Measurements from ENCODE around the gene MCEMP1.

MCEMP1 gene

DNA sequence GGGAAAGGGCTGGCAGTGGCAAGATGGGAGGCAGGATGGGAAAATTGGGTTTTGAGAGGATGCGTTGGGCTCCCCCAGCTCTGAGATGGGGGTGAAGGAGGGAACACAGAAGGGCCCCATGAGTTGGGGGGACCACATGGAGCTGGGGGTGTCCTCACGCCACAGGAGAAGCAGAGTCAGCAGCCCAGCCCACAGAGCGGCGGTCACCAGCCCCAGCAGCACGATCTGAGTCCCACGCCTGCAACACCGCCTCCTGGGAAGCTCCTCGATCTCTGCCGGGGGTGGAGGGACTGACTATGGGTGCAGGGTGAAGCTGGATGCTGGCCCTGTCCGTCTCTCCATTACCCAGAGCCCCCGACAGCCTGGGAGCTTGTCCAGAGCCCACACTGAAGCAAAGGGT lies 21.7 kb downstream of the MCEMP1 start:
- peaks cover 0 to 15% (median 9%) of the 10 kb centered on the region in 4 experiments for H3K4me1 ChIP-seq (ENCODE audit: control extremely low read depth in 1 of 4, control insufficient read depth in 4 of 4, insufficient read depth in 4 of 4, low read length in 3 of 4)
- WGBS (ENCODE audit: insufficient coverage), result 69% methylated on average over 10 of the region's 11 CpGs
- ChIA-PET CTCF (interaction anchor here (2.6 kb wide), 1 partner anchor 18 kb away, joined by 11 read pairs; the partner anchor contains the start of gene TRAPPC5), POLR2A (no interaction called here)
- no peaks in the 10 kb centered on the region for H3K9me3 ChIP-seq (ENCODE audit: control extremely low read depth in 1 of 5, control insufficient read depth in 4 of 5, insufficient read depth in 2 of 5, low read depth in 1 of 5, low read length in 4 of 5)
- no peak overlapping the region for H3K4me3 ChIP-seq (ENCODE audit: control insufficient read depth in 1 of 7, extremely low read depth in 1 of 7, insufficient read depth in 4 of 7, low read depth in 2 of 7, low read length in 6 of 7)
- H3K36me3 ChIP-seq (ENCODE audit: control insufficient read depth in 4 of 4, insufficient read depth in 4 of 4, low read length in 3 of 4), result no peaks in the 10 kb centered on the region
- DNase-seq, result no peak
- no peak overlapping the region for H3K27ac ChIP-seq (ENCODE audit: insufficient read depth in 1 of 2, low read depth in 1 of 2, low read length in 2 of 2, poor library complexity in 1 of 2, severe bottlenecking in 2 of 2)
- peaks cover 0 to 6% (median 0%) of the 10 kb centered on the region in 5 experiments for H3K27me3 ChIP-seq (replicated peaks in 2 of 5; ENCODE audit: control insufficient read depth in 4 of 5, insufficient read depth in 5 of 5, low read length in 4 of 5)

GRCh38 chr19:7699003-7699402 lies 22.1 kb downstream of the MCEMP1 start:
- POLR2A ChIA-PET, result no interaction called here

GRCh38 chr19:7699417-7700401 lies 22.8 kb downstream of the MCEMP1 start:
- 78% methylated on average over 11 of the region's 15 CpGs for WGBS (ENCODE audit: insufficient coverage)
- Histone ChIP-seq H3K27ac (ENCODE audit: insufficient read depth in 1 of 2, low read depth in 1 of 2, low read length in 2 of 2, poor library complexity in 1 of 2, severe bottlenecking in 2 of 2) (no peak overlapping the region), H3K4me3 (ENCODE audit: control insufficient read depth in 1 of 7, extremely low read depth in 1 of 7, insufficient read depth in 4 of 7, low read depth in 2 of 7, low read length in 6 of 7) (no peak overlapping the region), H3K36me3 (ENCODE audit: control insufficient read depth in 4 of 4, insufficient read depth in 4 of 4, low read length in 3 of 4) (no peaks in the 10 kb centered on the region), H3K4me1 (ENCODE audit: control extremely low read depth in 1 of 4, control insufficient read depth in 4 of 4, insufficient read depth in 4 of 4, low read length in 3 of 4) (peaks cover 0 to 23% (median 11%) of the 10 kb centered on the region in 4 experiments), H3K27me3 (replicated peaks in 2 of 5; ENCODE audit: control insufficient read depth in 4 of 5, insufficient read depth in 5 of 5, low read length in 4 of 5) (peaks cover 0 to 6% (median 0%) of the 10 kb centered on the region in 5 experiments), H3K9me3 (ENCODE audit: control extremely low read depth in 1 of 5, control insufficient read depth in 4 of 5, insufficient read depth in 2 of 5, low read depth in 1 of 5, low read length in 4 of 5) (no peaks in the 10 kb centered on the region)
- ChIA-PET POLR2A (no interaction called here), CTCF (interaction anchor here (2.6 kb wide), 1 partner anchor 19 kb away, joined by 11 read pairs; the partner anchor contains the start of gene TRAPPC5)
- DNase-seq, result peak in 2 of 3 donors; percentile 76 to 89

More at GRCh38 chr19:7699003-7699402, 22.1 kb downstream of the MCEMP1 start:
- no peak for DNase-seq
- Histone ChIP-seq H3K4me3 (ENCODE audit: control insufficient read depth in 1 of 7, extremely low read depth in 1 of 7, insufficient read depth in 4 of 7, low read depth in 2 of 7, low read length in 6 of 7) (no peak overlapping the region), H3K4me1 (ENCODE audit: control extremely low read depth in 1 of 4, control insufficient read depth in 4 of 4, insufficient read depth in 4 of 4, low read length in 3 of 4) (peaks cover 0 to 19% (median 9%) of the 10 kb centered on the region in 4 experiments), H3K27ac (ENCODE audit: insufficient read depth in 1 of 2, low read depth in 1 of 2, low read length in 2 of 2, poor library complexity in 1 of 2, severe bottlenecking in 2 of 2) (no peak overlapping the region), H3K9me3 (ENCODE audit: control extremely low read depth in 1 of 5, control insufficient read depth in 4 of 5, insufficient read depth in 2 of 5, low read depth in 1 of 5, low read length in 4 of 5) (no peaks in the 10 kb centered on the region), H3K27me3 (replicated peaks in 2 of 5; ENCODE audit: control insufficient read depth in 4 of 5, insufficient read depth in 5 of 5, low read length in 4 of 5) (peaks cover 0 to 6% (median 0%) of the 10 kb centered on the region in 5 experiments), H3K36me3 (ENCODE audit: control insufficient read depth in 4 of 4, insufficient read depth in 4 of 4, low read length in 3 of 4) (no peaks in the 10 kb centered on the region)
- WGBS (ENCODE audit: insufficient coverage), result 43% methylated on average over 2 of the region's 2 CpGs
- CTCF ChIA-PET, result interaction anchor here (2.6 kb wide), 1 partner anchor 18 kb away, joined by 11 read pairs; the partner anchor contains the start of gene TRAPPC5

DNA sequence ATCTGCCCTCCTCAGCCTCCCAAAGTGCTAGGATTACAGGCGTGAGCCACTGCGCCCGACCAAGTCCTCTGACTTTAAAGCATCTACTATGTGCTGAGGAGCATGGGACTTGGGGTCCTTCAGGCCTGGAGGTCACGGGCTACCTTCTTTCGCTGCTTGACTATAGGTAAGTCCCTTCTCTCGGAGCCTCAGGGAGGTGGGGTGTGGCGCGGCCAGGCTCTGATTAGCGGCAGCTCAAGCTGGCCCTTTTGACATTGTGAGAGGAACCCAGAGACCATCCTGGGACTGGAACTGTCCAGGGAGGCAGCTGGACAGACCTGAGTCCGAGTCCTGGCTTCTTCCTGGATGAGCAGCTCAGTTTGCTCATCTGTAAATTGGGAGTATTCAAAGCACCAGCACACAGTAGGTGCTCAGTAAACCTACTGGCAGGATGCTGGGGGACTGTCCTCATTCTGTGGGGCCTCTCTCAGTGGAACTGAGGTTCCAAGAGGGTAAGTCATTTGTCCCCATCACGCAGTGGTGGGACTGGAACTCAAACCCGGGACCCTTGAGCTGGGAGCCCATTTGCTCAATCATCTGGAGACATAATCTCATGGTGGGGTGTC lies 24.3 kb downstream of the MCEMP1 start:
- H3K4me1 ChIP-seq (ENCODE audit: control extremely low read depth in 1 of 4, control insufficient read depth in 4 of 4, insufficient read depth in 4 of 4, low read length in 3 of 4), result peaks cover 0 to 36% (median 23%) of the 10 kb centered on the region in 4 experiments
- no peaks in the 10 kb centered on the region for H3K36me3 ChIP-seq (ENCODE audit: control insufficient read depth in 4 of 4, insufficient read depth in 4 of 4, low read length in 3 of 4)
- no peak overlapping the region for H3K4me3 ChIP-seq (ENCODE audit: control insufficient read depth in 1 of 7, extremely low read depth in 1 of 7, insufficient read depth in 4 of 7, low read depth in 2 of 7, low read length in 6 of 7)
- CTCF ChIA-PET, result interaction anchor here (1.1 kb wide), 1 partner anchor 20 kb away, joined by 5 read pairs; the partner anchor contains the start of gene TRAPPC5
- 94% methylated on average over 9 of the region's 12 CpGs for WGBS (ENCODE audit: insufficient coverage)
- peaks cover 0 to 6% (median 0%) of the 10 kb centered on the region in 5 experiments for H3K27me3 ChIP-seq (replicated peaks in 2 of 5; ENCODE audit: control insufficient read depth in 4 of 5, insufficient read depth in 5 of 5, low read length in 4 of 5)
- no peaks in the 10 kb centered on the region for H3K9me3 ChIP-seq (ENCODE audit: control extremely low read depth in 1 of 5, control insufficient read depth in 4 of 5, insufficient read depth in 2 of 5, low read depth in 1 of 5, low read length in 4 of 5)
- no peak for DNase-seq
- POLR2A ChIA-PET, result no interaction called here
- no peak overlapping the region for H3K27ac ChIP-seq (ENCODE audit: insufficient read depth in 1 of 2, low read depth in 1 of 2, low read length in 2 of 2, poor library complexity in 1 of 2, severe bottlenecking in 2 of 2)

DNA sequence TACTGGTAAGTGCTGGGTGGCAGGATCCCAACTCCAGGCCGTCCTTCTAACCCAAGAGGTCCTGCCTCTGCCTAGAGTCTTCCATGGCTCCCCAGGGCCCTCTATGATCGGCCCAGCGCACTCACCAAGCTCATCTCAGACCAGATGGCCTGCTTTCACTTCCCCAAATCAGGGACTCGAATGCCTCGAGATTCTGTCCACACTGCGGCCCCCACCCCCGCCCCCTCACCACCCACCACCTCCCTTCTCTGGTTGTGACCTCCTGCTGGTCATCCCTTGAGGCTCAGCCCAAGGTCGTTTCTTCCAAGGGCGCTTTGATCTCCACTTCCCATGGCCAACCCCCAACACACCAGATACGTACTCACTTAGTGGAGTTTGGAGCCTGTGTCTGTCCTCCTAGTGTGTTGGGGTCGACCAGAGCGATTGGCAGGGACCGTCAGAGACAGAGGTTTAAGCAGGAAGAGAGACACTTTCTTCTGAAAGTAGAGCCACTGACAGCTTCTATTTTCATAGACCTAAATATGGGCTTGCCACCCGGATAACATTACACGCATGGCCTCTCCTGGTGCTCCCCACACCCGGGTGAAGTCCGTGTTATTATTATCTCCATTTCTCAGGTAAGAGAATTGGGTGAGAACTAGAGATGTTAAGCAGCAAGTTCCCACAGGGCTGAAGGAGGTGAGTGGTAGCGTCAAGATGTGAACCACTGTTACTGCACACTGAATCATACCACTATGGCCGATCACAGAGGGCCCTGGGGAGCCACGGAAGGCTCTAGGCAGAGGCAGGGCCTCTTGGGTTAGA lies 25.0 kb downstream of the MCEMP1 start, which contains the start of gene FCER2:
FCER2 (minus strand) TSS at position 478 of the 804 bp plus-strand sequence. CDS start 2,371 bp downstream, outside the sequence.
- Histone ChIP-seq H3K27me3 (replicated peaks in 2 of 5; ENCODE audit: control insufficient read depth in 4 of 5, insufficient read depth in 5 of 5, low read length in 4 of 5) (peaks cover 0 to 6% (median 0%) of the 10 kb centered on the region in 5 experiments), H3K27ac (ENCODE audit: insufficient read depth in 1 of 2, low read depth in 1 of 2, low read length in 2 of 2, poor library complexity in 1 of 2, severe bottlenecking in 2 of 2) (no peak within 1 kb of the TSS), H3K36me3 (ENCODE audit: control insufficient read depth in 4 of 4, insufficient read depth in 4 of 4, low read length in 3 of 4) (no peaks in the 10 kb centered on the region), H3K9me3 (ENCODE audit: control extremely low read depth in 1 of 5, control insufficient read depth in 4 of 5, insufficient read depth in 2 of 5, low read depth in 1 of 5, low read length in 4 of 5) (no peaks in the 10 kb centered on the region), H3K4me1 (ENCODE audit: control extremely low read depth in 1 of 4, control insufficient read depth in 4 of 4, insufficient read depth in 4 of 4, low read length in 3 of 4) (peaks cover 2 to 43% (median 30%) of the 10 kb centered on the region in 4 experiments), H3K4me3 (ENCODE audit: control insufficient read depth in 1 of 7, extremely low read depth in 1 of 7, insufficient read depth in 4 of 7, low read depth in 2 of 7, low read length in 6 of 7) (no peak within 1 kb of the TSS)
- ChIA-PET POLR2A (no interaction called here), CTCF (interaction anchor here (1.1 kb wide), 1 partner anchor 21 kb away, joined by 5 read pairs; the partner anchor contains the start of gene TRAPPC5)
- peak in 1 of 3 donors; percentile 44 for DNase-seq
- 87% methylated on average over 12 of the region's 20 CpGs for WGBS (ENCODE audit: insufficient coverage)

DNA sequence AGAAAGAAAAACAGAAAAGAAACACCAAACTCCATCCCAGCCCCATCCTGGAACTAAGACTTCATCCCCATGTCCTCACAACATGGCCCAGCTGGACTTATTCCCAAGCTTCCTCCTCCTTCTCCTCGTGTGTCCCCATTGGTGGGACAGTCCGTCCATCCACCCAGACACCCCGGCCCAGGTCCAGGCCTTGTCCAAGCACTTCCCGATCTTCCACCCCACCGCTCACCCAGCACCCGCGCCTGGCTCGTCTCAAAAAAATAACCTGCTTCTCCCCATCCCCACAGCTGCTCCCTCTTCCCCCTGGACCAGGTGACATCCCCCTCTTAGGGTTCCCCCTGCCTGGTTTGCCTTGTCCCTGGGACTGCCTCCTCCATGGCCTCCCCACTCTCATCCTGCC lies 26.4 kb downstream of the MCEMP1 start:
- Histone ChIP-seq H3K36me3 (ENCODE audit: control insufficient read depth in 4 of 4, insufficient read depth in 4 of 4, low read length in 3 of 4) (no peaks in the 10 kb centered on the region), H3K4me3 (ENCODE audit: control insufficient read depth in 1 of 7, extremely low read depth in 1 of 7, insufficient read depth in 4 of 7, low read depth in 2 of 7, low read length in 6 of 7) (no peak overlapping the region), H3K4me1 (ENCODE audit: control extremely low read depth in 1 of 4, control insufficient read depth in 4 of 4, insufficient read depth in 4 of 4, low read length in 3 of 4) (peaks cover 2 to 53% (median 37%) of the 10 kb centered on the region in 4 experiments), H3K27ac (ENCODE audit: insufficient read depth in 1 of 2, low read depth in 1 of 2, low read length in 2 of 2, poor library complexity in 1 of 2, severe bottlenecking in 2 of 2) (no peak overlapping the region), H3K9me3 (ENCODE audit: control extremely low read depth in 1 of 5, control insufficient read depth in 4 of 5, insufficient read depth in 2 of 5, low read depth in 1 of 5, low read length in 4 of 5) (no peaks in the 10 kb centered on the region), H3K27me3 (replicated peaks in 2 of 5; ENCODE audit: control insufficient read depth in 4 of 5, insufficient read depth in 5 of 5, low read length in 4 of 5) (peaks cover 0 to 3% (median 0%) of the 10 kb centered on the region in 5 experiments)
- no peak for DNase-seq
- 97% methylated on average over 8 of the region's 8 CpGs for WGBS (ENCODE audit: insufficient coverage)
- CTCF ChIA-PET, result no interaction called here
- POLR2A ChIA-PET, result interaction anchor here (0.7 kb wide), 1 partner anchor 88 kb away, joined by 4 read pairs; no protein-coding TSS in a partner anchor
